Spinal cord (tissue), 10 donors: ENCODE data around the gene ABCG4. TPM values are rescaled to one million over a fixed set of nuclear protein-coding genes. Genes with fewer than 3 reads are reported as not detected.
"Not testable (repeated sequence)": the region's sequence is repeated elsewhere in the genome, so short reads cannot be mapped to it uniquely, and the experiment has no call there.

ENCODE experiments used
- DNase-seq, 6 donors: peaks; one replicate each; pipeline versions ENCODE4 v3.0.0 to v3.0.0-alpha.2; 2013 to 2015; ENCODE audit warnings: low spot score in 6 of 6, low read depth in 4 of 6
- H3K27ac ChIP-seq: one replicate; pipeline ENCODE4 v1.5.1; 2013; ENCODE audit warnings: low read depth, low read length, control low read depth
- H3K27me3 ChIP-seq: one replicate; pipeline ENCODE4 v1.6.1; 2013; ENCODE audit warnings: low read length; ENCODE audit not compliant: control insufficient read depth, insufficient read depth
- H3K36me3 ChIP-seq: one replicate; pipeline ENCODE4 v1.6.1; 2013; ENCODE audit warnings: low read length; ENCODE audit not compliant: control insufficient read depth, insufficient read depth
- H3K4me1 ChIP-seq: one replicate; pipeline ENCODE4 v1.6.1; 2013; ENCODE audit warnings: low read length; ENCODE audit not compliant: control insufficient read depth, insufficient read depth
- H3K4me3 ChIP-seq: one replicate; pipeline ENCODE4 v1.5.1; 2013; ENCODE audit warnings: low read depth, low read length, control low read depth
- H3K9me3 ChIP-seq: one replicate; pipeline ENCODE4 v1.6.1; 2013; ENCODE audit warnings: low read length; ENCODE audit not compliant: control insufficient read depth, insufficient read depth
- WGBS: methylation state at CpG from one replicate; pipeline ENCODE4 v1.1.5; 2013; ENCODE audit warnings: missing lambda C conversion rate; ENCODE audit not compliant: insufficient coverage; 5-methylcytosine and 5-hydroxymethylcytosine counted together
- polyA plus RNA-seq, 2 donors: library from polyadenylated mRNA; unstranded; fragments of 120-200 nt; gene quantifications; one replicate each; pipeline ENCODE4 v1.2.1, GENCODE V29; 2013; ENCODE audit not compliant: insufficient read length in 2 of 2
- total RNA-seq, 2 donors: library from RNA; depleted of rRNA in 1 of 2; stranded (reverse); fragments of 120-200 nt in 1 of 2; fragments of >200 nt in 1 of 2; gene quantifications; one replicate each; pipeline versions ENCODE4 v1.2.3 to v1.2.4, GENCODE V29; 2013 to 2014
- donor health status: healthy.

Gene ABCG4
- total and polyA plus RNA-seq, 4 donors, result 2.1 to 16.9 (median 8.7) TPM

DNA sequence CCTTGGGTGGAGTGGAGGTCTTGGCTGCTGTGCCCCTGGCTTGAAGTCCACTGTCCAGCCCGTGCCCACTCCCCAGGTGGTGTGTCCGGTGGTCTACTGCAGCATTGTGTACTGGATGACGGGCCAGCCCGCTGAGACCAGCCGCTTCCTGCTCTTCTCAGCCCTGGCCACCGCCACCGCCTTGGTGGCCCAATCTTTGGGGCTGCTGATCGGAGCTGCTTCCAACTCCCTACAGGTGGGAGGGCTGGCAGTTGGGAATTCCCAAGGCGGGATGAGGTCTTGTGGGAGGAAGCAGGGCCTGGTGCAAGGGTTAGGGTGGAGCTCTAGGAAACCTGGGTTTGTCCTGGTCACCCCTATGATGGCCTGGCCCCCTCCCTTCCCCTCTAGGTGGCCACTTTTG, 11.3 kb downstream of the ABCG4 start:
- Histone ChIP-seq H3K27me3 (no peaks in the 10 kb centered on the region), H3K36me3 (peaks cover 33% of the 10 kb centered on the region), H3K4me3 (no peak overlapping the region), H3K4me1 (no peaks in the 10 kb centered on the region), H3K27ac (no peak overlapping the region), H3K9me3 (no peaks in the 10 kb centered on the region)
- 89% methylated on average over 7 of the region's 9 CpGs for WGBS
- DNase-seq, result no peak

DNA sequence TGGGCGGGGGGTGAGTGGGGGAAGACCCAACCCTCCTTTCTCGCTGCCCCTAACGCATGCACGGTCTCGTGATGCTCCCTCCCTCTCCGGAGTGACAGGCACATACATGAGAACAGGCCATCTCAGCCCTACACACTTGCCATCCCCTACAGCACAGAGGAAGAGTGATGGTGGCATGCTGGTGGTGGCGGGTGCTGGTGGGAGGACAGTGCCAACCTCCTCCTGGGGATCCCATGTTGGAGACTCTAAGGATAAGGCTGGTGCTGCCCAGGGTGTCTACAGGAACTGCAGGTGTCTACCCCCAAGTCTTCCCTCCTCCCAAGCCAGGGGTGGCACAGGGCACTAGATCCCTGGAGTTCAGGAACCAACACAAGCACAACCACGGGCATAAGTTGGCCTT, 13.0 kb downstream of the ABCG4 start:
- WGBS, result 80% methylated on average over 6 of the region's 8 CpGs
- Histone ChIP-seq H3K4me3 (no peak overlapping the region), H3K4me1 (no peaks in the 10 kb centered on the region)

DNA sequence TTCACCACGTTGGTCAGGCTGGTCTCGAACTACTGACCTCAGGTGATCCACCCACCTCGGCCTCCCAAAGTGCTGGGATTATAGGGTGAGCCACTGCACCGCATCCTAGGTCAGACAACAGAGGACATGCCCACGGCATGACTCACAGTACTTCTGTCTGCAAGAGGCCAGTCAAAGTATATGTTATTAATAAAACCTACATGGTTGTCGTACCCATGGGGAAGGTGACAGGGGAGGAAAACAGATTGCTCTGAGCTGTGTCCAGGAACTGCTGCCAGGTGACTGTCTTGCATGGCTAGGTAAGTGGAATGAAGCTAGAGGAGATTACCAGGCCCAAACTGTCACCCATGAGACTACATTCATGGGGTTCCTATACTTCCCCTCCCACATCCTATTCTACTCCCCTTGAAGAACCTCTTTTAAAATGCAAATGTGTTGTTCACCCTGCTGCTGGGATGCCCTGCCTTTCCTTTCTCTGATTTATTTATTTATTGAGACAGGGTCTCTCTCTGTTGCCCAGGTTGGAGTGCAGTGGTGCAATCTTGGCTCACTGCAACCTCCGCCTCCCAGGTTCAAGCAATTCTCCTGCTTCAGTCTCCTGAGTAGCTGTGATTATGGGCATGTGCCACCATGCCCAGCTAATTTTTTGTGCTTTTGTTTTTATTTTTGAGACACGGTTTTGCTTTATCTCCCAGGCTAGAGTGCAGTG, 17.7 kb downstream of the ABCG4 start:
- Histone ChIP-seq H3K4me3 (no peak overlapping the region), H3K4me1 (peaks cover 8% of the 10 kb centered on the region), H3K36me3 (no peaks in the 10 kb centered on the region), H3K27ac (no peak overlapping the region), H3K9me3 (no peaks in the 10 kb centered on the region), H3K27me3 (no peaks in the 10 kb centered on the region)
- WGBS, result 83% methylated on average over 6 of the region's 8 CpGs
- DNase-seq, result no peak

More for the DNA sequence above, 13.0 kb downstream of the ABCG4 start:
- DNase-seq, result no peak
- H3K27me3 ChIP-seq, result no peaks in the 10 kb centered on the region
- no peaks in the 10 kb centered on the region for H3K9me3 ChIP-seq
- no peak overlapping the region for H3K27ac ChIP-seq
- H3K36me3 ChIP-seq, result peaks cover 22% of the 10 kb centered on the region

DNA sequence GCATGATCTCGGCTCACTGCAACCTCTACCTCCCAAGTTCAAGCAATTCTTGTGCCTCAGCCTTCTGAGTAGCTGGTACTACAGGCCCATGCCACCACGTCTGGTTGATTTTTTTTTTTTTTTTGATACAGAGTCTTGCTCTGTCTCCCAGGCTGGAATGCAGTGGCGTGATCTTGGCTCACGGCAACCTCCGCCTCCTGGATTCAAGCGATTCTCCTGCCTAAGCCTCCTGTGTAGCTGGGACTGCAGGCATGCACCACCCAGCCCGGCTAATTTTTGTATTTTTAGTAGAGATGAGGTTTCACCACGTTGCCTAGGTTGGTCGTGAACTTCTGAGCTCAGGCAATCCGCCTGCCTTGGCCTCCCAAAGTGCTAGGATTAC, 18.2 kb downstream of the ABCG4 start:
- not testable (repeated sequence) for H3K9me3 ChIP-seq, DNase-seq, H3K4me1 ChIP-seq, H3K27me3 ChIP-seq, H3K4me3 ChIP-seq, H3K36me3 ChIP-seq, H3K27ac ChIP-seq
- WGBS, result 82% methylated on average over 4 of the region's 10 CpGs

DNA sequence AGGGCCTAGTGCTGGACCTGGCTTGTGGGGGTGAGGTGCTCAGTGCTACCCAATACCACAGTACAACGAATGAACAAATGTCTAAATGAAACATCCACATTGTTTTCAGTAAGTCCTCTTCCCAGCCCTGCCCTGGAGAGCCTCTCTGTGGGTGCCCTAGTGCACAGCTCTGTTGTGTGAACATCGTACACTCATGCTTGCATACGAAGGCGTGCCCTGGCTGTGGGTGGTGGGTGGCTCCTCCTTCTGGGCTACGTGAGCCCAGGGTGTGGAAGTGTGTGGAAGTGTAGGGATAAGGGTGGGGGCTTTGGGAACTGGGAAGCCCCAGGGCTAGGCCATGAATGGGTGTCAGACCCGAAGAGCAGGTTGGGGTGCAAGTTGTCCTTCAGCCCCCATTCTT, 19.1 kb downstream of the ABCG4 start:
- no peaks in the 10 kb centered on the region for H3K27me3 ChIP-seq
- H3K4me1 ChIP-seq, result peaks cover 8% of the 10 kb centered on the region
- H3K36me3 ChIP-seq, result peaks cover 3% of the 10 kb centered on the region
- peak in 1 of 6 donors; percentile 17 for DNase-seq
- no peaks in the 10 kb centered on the region for H3K9me3 ChIP-seq
- 71% methylated on average over 4 of the region's 6 CpGs for whole genome bisulfite sequencing
- no peak overlapping the region for H3K27ac ChIP-seq
- H3K4me3 ChIP-seq, result no peak overlapping the region

DNA sequence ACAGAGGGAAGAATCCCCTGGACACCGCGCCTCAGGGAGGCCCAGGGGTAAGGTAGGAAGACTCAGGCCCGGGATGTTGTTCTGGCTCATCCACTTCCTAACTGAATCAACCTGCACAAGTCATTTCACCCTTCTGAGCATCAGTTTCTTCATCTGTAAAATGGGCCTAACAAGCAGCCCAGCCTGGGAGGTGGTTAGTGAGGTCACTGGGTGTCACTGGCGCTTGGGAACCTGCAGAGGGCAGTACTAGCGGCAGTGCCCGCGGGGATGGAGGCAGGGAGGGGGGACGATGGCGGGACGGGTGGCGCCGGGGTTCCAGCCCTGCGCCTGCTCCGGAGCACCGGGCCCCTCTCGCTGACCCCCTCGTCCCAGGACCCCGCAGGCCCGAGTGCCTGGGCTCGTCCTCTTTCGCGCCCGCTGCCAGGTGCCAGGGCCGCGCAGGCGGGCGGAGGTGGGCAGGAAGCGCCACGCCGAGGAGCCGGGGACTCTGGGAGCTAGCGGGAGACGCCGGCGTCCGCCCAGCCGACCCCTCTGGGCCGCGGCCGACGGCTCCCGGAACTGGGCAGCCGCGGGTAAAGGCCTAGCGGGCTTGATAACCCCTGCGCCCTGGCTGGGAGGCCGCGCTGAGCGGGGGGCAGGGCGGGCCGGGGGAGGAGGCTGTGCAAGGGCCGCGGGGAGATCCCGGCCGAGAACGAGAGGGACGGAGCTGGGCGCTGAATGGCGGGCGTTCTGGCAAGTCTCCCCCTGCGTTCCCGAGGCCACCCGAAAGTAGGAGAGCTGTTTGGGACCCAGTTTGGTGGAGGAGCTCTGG, 19.8 kb downstream of the ABCG4 start, which contains the start of gene NLRX1:
TSS of gene NLRX1 (plus strand) at position 255 of the 811 bp plus-strand sequence. CDS start 2,679 bp downstream, outside the sequence.
- Histone ChIP-seq H3K4me3 (peak within 1 kb of the TSS; percentile 44), H3K4me1 (peaks cover 8% of the 10 kb centered on the region), H3K36me3 (peaks cover 8% of the 10 kb centered on the region), H3K27me3 (no peaks in the 10 kb centered on the region), H3K27ac (no peak within 1 kb of the TSS), H3K9me3 (no peaks in the 10 kb centered on the region)
- under 1% methylated on average over 60 of the region's 63 CpGs for WGBS
- DNase-seq, result peak in 3 of 6 donors; percentile 51 to 90 (median 86)

DNA sequence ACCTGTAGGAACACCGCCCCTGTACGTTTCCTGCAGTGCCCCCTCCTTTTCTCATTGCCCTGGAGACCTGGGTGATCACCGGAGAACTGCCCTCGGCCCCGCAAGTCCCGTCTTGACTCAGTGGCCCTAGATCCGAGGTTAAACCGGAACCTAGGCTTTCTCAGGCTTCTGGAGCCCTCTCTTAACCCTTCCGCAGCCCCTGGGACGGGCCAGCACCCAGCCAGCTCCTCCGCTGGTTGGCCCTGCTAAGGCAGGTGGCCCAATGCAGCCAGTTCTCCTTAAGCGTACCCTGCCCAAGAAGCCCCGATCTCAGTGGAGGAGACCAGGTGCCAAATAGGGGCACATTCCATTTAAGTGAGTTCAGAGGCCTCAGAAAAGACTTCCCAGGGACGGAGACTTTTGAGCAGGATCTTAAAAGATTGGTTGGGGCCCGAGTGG, 20.4 kb downstream of the ABCG4 start:
- Histone ChIP-seq H3K4me3 (peak overlapping the region; percentile 44), H3K27me3 (no peaks in the 10 kb centered on the region), H3K27ac (no peak overlapping the region), H3K36me3 (peaks cover 13% of the 10 kb centered on the region), H3K9me3 (no peaks in the 10 kb centered on the region), H3K4me1 (peaks cover 9% of the 10 kb centered on the region)
- 35% methylated on average over 14 of the region's 15 CpGs for WGBS
- DNase-seq, result no peak

DNA sequence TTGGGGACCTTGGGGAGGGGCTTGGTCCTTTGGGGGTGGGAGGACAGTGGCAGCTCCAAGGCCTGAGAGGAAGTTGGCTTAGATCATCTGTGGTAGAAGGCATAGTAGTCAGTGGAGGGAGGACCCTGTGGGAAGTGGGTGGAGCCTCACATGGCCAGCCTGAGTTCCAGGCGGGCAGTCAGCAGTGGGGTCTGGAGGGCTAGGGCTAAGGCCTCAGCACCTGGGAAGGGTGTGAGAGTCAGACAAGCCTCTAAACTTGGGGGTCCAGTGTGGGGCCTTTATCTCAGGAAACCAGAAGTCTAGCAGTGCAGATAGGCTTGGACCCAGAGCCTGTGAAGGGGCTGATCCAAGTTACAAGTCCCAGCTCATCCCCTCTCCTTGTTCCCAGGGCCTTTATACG, 23.7 kb downstream of the ABCG4 start:
- Histone ChIP-seq H3K27me3 (no peaks in the 10 kb centered on the region), H3K27ac (no peak overlapping the region), H3K36me3 (peaks cover 22% of the 10 kb centered on the region), H3K4me3 (no peak overlapping the region), H3K4me1 (peaks cover 11% of the 10 kb centered on the region), H3K9me3 (no peaks in the 10 kb centered on the region)
- WGBS, result 83% methylated on average over 1 of the region's 2 CpGs
- DNase-seq, result no peak

DNA sequence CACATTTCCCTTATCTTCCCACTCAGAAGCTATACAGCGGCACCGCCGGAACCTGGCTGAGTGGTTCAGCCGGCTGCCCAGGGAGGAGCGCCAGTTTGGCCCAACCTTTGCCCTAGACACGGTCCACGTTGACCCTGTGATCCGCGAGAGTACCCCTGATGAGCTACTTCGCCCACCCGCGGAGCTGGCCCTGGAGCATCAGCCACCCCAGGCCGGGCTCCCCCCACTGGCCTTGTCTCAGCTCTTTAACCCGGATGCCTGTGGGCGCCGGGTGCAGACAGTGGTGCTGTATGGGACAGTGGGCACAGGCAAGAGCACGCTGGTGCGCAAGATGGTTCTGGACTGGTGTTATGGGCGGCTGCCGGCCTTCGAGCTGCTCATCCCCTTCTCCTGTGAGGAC, 24.6 kb downstream of the ABCG4 start:
- peaks cover 25% of the 10 kb centered on the region for H3K36me3 ChIP-seq
- H3K27ac ChIP-seq, result no peak overlapping the region
- DNase-seq, result no peak
- H3K4me3 ChIP-seq, result no peak overlapping the region
- WGBS, result 89% methylated on average over 21 of the region's 21 CpGs
- no peaks in the 10 kb centered on the region for H3K27me3 ChIP-seq
- H3K9me3 ChIP-seq, result no peaks in the 10 kb centered on the region
- H3K4me1 ChIP-seq, result peaks cover 11% of the 10 kb centered on the region
